IPS-18a (cell line): Measurements from ENCODE around the gene RNF32.

Experiments
- H3K27ac ChIP-seq: one replicate; pipeline ENCODE4 v1.5.1; 2013; ENCODE audit warnings: low read length
- H3K27me3 ChIP-seq: one replicate; pipeline ENCODE4 v1.6.1; 2013; ENCODE audit warnings: mild to moderate bottlenecking, low read length; ENCODE audit not compliant: control insufficient read depth, insufficient read depth
- H3K36me3 ChIP-seq: one replicate; pipeline ENCODE4 v1.6.1; 2013; ENCODE audit warnings: low read depth, low read length; ENCODE audit not compliant: control insufficient read depth
- H3K4me1 ChIP-seq: one replicate; pipeline ENCODE4 v1.6.1; 2013; ENCODE audit warnings: low read depth, low read length; ENCODE audit not compliant: control insufficient read depth
- H3K4me3 ChIP-seq: one replicate; pipeline ENCODE4 v1.5.1; 2013; ENCODE audit warnings: low read length
- H3K9ac ChIP-seq: one replicate; pipeline ENCODE4 v1.6.1; 2013; ENCODE audit warnings: mild to moderate bottlenecking, low read length, moderate library complexity
- H3K9me3 ChIP-seq: one replicate; pipeline ENCODE4 v1.6.1; 2013; ENCODE audit warnings: low read depth, low read length; ENCODE audit not compliant: control insufficient read depth

Gene RNF32

GRCh38 chr7:156725073-156725472, 84.5 kb downstream of the RNF32 start:
- Histone ChIP-seq H3K4me1 (no peaks in the 10 kb centered on the region), H3K9me3 (no peaks in the 10 kb centered on the region), H3K36me3 (peaks cover 8% of the 10 kb centered on the region), H3K9ac (no peak overlapping the region), H3K4me3 (no peak overlapping the region), H3K27me3 (no peaks in the 10 kb centered on the region), H3K27ac (no peak overlapping the region)

GRCh38 chr7:156725936-156726335, 85.4 kb downstream of the RNF32 start:
- Histone ChIP-seq H3K9me3 (no peaks in the 10 kb centered on the region), H3K9ac (no peak overlapping the region), H3K4me3 (no peak overlapping the region), H3K4me1 (no peaks in the 10 kb centered on the region), H3K27ac (no peak overlapping the region), H3K27me3 (no peaks in the 10 kb centered on the region), H3K36me3 (peaks cover 8% of the 10 kb centered on the region)
